COR-L47 (cell line): Measurements from ENCODE around the gene SLF2.
A peak's percentile ranks its signal among the peaks of the same experiment; 100 is the strongest.

Source experiments
- DNase-seq: peaks from one replicate; lab custom pipeline; 2025; lab: John Stamatoyannopoulos, UW

SLF2 gene

DNA sequence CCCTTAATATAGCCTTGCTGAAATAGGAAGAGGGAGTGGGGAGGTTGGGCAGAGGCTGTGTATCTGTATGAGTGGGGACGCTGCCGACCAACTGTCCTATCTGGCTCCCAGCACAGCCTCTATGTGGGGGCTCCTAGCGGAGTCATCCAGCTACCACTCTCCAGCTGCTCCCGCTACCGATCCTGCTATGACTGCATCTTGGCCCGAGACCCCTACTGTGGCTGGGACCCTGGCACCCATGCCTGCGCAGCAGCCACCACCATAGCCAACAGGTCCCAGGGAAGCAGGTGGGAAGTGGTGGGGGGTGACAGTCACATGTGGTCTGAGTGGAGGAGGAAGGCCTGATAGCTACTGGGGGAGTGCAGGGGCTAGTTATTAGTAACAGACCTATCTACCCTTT is 67.9 kb downstream of the SLF2 start:
- DNase-seq: no peak

DNA sequence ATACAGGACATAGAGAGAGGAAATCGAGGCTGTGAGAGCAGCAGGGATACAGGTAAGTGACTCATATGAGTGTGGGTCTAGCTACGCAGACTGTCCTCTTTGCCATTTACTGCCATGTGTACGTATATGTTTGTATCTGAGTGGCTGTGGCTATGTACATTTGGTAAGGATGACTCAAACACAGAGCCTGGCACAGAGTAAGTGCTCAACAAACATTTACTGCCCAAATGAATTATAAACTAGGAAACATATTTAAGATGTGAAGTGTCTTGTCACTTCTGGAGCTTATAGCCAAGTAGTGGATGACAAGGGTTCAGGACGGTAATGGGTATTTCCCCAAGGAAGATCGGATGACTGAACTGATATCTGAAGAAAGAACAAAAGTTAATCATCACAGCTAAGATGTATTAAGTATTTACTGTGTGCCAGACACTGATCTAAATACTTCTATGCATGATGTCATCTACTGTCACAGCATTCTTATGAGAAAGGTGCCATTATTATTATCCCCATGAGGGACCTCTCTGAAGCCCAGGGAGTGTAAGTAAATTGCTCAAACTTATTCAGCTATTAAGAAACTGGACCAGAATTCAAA is 68.5 kb downstream of the SLF2 start:
- no peak for DNase-seq

DNA sequence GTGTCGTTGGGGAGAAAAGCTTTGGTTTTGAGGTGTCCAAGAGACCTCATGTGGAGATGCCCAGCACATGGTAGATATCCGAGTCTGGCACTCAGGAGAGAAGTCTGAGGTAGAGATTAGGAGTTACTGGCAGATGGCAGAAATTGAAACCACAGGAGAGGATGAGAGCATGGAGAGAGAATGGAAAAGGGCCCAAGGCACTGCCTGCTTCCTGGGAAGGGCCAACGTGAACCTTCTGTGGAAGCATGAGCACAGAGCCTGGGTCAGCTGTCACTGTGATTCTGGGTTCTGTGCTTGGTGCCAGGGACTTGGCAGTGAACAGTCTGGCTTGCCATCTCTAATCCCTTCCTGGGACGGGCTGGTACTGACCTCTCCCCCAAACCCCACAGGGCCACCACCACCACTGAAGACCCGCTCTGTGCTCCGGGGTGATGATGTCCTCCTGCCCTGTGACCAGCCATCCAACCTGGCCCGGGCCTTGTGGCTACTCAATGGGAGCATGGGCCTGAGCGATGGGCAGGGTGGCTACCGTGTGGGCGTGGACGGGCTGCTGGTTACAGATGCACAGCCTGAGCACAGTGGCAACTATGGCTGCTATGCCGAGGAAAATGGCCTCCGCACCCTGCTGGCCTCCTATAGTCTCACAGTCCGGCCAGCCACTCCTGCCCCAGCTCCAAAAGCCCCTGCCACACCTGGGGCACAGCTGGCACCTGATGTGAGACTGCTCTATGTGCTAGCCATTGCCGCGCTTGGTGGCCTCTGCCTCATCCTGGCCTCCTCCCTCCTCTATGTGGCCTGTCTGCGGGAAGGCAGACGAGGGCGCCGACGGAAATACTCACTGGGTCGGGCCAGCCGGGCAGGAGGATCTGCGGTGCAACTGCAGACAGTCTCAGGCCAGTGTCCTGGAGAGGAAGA is 70.4 kb downstream of the SLF2 start:
- DNase-seq: no peak

DNA sequence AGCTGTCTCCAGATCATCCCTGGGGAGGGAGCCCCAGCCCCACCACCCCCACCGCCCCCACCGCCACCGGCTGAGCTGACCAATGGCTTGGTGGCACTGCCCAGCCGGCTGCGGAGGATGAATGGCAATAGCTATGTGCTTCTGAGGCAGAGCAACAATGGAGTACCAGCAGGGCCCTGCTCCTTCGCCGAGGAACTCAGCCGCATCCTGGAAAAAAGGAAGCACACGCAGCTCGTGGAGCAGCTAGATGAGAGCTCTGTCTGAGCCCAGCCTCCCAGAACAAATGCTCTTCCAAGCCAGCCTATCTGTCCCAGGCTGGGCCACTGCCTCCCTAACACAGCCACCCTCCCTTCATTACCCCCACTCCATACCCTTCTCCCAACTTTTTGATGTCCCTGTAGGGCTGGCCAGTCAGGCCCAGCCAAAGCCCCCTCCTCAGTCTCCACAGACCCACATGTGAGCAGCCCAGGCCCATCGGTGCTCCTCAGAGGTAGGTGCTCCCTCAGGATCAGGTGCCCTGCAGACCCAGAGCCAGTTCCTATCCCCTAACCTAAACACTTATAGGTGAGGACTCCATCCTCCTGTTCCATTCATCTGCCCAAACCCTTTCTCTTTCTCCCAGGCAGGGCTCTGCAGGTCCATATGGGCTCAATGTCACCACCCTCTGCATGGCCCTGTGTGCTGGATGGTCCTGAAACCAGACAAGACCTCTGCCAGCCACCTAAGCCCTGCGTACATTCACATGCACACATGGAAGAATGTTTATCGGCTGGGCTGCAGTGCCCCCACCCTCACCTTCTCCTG is 71.3 kb downstream of the SLF2 start:
- no peak for DNase-seq

DNA sequence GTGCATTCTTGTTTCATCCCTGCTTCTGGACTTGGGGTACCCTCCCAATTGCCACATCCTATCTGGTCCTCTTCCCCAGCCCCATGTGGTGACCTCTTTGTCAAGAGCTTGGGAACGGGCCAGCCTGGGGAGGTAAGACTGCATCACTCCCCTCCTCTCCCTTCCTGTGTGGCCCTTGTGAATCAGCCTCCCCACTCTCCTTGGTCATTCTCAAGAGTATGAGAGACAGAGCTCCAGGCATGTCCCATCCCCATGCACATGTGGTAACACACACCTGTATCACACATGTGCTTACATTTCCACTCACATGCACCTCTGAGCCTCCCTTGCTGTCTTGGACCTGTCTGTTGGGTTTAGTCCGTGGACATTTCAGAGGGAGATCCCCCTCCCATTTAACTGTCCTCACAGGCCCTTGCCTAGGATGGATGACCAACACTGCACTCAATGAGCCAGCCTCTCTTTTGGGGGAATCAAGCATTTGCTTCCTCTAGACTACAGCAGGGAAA is 72.0 kb downstream of the SLF2 start:
- DNase-seq: no peak

DNA sequence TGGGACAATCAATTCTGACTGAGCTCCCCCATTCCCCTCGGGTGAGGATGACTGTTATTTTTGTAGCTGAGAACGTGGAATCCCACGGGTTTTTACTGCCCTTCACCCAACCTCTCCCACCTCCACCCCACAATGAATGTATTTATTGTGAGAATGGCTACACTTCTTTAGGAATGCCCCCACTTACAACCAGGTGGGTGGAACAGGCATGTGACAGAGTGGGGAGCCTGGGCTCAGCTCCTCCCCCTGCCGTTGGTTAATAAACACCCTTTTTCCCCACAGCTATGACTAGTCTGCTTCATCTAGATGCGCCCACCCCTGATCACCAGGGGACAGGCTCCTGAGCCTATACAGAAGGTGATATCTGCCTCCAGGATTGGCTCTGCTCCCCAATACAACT is 72.6 kb downstream of the SLF2 start:
- no peak for DNase-seq

DNA sequence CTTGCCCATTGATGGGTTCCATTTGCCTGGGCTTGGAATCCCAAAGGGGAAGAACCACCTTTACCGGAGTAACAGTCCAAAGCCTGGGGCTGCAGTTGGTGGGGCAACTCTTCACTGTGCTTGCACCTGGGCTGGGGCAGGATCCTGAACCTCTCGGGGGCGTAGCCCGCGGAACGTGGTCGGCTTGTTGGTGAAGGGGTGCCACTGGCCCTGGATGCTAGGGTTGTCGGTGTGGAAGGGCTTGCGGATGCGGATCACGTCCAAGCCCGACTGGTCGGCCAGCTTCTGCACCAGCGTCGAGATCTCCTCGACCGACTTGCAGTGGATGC is 73.8 kb downstream of the SLF2 start:
- DNase-seq: no peak

DNA sequence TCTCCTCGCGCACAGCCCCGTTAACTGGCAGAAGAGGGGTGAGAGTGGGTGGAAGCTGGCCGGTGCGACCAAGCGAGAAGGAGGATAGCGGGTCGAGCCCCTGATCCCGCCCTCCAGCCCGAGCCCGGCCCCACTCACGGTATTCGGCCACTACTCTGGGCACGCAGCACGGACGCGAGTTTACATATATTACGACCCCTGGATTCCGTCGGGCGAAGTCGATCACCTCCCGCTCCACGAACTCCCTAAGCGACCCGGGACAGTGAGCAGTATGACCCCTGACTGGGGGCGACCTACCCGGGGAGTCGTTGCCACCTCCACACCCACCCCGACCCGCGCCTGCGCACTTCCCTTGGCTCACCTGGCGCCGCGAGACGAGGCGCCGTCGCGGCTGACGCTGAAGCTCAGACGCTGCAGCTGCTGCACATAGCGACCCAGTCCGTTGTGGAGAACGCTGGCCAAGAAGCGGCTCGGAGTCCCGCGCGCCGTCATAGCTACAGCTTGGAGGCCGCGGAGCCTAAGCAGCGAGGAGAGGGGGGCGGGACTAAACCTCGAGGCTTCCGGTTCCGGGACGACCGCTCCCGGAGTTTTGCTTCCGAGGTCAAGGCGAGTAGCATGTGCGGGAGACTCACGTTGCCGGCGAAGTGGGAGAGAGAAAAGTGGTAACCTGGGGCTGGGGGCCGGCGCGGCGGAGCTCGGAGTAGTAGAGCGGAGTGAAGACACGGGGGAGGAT is 74.4 kb downstream of the SLF2 start, which contains the start of the genes MRPL43 and TWNK:
TSS of gene MRPL43 (minus strand) at position 546 of the 733 bp plus-strand sequence. CDS start at position 492, 54 bp downstream.
TSS of gene TWNK (plus strand) at position 592 of the 733 bp plus-strand sequence. CDS start 668 bp downstream, outside the sequence.
- DNase-seq: peak; percentile 32

DNA sequence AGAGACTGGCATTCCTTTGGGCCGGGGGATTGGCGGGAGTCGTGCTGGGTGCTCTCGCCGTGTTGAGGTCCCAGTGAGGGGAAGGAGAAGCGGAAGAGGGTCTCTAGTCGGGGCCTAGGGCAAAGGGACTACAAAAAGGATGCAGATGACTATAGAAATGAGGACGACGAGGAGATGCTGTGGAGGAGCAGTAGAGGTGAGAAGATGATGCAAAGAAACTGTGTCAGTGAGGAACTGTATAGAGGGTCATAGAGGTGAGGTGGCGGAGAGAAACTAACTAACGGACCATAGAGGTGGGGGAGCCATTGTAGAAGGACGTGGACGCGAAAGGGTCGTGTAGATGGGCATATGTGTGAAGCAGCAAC is 74.9 kb downstream of the SLF2 start:
- no peak for DNase-seq

DNA sequence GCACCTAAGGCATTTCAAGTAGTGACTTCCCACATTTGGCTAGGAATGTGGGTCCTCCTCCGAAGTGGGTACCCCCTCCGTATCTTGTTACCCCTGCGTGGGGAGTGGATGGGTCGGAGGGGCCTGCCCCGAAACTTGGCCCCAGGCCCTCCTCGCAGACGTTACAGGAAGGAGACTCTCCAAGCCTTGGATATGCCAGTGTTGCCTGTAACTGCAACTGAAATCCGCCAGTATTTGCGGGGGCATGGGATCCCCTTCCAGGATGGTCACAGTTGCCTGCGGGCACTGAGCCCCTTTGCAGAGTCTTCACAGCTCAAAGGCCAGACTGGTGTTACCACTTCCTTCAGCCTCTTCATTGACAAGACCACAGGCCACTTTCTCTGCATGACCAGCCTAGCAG is 75.4 kb downstream of the SLF2 start:
- DNase-seq: no peak

DNA sequence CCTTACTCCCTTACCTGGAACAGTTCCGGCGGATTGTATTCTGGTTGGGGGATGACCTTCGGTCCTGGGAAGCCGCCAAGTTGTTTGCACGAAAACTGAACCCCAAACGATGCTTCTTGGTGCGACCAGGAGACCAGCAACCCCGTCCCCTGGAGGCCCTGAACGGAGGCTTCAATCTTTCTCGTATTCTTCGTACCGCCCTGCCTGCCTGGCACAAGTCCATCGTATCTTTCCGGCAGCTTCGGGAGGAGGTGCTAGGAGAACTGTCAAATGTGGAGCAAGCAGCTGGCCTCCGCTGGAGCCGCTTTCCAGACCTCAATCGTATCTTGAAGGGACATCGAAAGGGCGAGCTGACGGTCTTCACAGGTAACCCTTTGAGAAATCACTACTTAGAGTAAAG is 76.3 kb downstream of the SLF2 start:
- DNase-seq: no peak

DNA sequence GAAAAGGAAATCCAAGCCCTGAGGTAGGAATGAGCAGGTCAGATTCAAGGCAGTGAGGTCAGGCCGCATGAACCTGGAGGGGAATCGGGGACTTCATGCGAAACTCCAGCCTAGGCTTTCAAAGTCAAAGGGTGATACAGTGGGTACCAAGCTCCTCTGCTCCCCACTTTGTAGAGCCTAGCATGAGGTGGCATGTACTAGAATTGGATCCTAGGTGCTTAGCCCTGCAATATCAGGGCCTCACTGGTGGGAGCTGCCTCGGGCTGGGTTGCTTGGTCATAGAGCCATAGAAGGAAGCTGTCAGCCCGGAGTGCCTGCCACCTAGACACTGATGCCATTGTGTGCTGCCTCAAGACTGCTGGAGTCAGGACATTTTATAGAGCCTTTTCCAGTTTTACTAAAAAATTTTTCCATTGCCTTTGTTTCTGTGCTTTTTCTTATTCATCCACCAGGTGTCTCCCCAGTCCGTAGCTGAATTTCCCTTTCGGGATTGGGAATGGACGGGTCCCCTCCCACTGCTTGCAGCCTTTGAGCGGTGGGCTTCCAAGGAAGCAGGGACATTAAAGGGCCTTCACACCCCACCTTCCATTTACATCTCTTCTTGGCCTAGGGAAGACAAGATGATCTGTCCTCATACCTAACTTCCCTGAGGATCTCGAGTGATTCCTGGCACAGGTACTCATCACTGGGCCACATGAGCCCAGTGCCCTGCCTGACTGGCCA is 81.4 kb downstream of the SLF2 start:
- DNase-seq: no peak

DNA sequence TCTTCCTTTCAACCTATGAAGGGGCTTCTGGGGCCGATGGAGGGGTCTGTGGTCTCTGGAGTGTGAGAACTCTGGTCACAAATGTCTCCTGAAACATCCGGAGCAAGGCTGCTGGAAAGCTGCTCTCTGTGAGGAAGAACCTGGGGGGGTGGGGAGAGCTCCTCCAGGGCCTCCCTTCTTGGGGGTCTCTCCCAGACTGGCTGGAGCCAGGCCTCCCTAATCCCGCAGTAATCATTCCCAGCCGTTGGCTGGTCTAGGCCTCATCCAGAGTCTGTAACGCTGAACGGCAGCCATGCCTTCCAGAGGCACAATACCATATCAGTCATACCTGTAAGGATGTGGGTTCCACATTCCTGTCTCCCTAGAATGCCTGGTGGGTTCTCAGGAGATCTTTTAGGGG is 82.4 kb downstream of the SLF2 start:
- DNase-seq: no peak

DNA sequence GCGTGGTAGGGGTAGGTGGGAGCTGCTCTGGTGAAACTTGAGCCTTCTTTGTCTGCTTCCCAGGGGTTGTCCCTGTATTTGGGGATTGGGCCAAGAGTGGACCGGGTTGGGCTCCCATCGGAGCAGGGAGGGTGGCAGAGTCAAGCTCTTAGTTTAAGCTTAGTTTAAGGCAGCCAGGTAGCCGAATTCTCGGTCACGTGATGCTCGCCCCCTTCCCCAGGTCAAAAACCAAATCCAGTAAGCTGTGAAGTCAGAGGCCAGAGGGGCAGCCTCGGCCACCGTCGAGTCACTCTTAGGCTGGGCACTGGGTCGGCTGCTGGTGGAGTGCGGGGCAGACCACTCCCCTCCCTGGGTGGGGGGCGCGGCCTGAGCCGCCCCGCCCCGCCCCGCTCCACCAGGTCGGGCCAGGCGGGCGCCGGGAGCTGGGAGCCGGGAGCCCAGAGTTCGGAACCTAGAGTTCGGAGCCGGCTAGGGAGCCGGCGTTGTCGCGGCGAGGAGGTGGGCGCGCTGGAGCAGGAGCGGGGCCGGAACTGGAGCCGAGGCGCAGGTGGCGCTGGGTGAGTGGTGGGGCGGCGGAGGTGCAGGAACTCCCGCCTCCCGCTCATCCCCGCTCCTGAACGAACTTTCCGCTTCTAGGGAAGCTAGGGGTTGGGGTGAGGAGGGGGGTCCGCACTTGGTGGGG is 84.1 kb downstream of the SLF2 start:
- no peak for DNase-seq

DNA sequence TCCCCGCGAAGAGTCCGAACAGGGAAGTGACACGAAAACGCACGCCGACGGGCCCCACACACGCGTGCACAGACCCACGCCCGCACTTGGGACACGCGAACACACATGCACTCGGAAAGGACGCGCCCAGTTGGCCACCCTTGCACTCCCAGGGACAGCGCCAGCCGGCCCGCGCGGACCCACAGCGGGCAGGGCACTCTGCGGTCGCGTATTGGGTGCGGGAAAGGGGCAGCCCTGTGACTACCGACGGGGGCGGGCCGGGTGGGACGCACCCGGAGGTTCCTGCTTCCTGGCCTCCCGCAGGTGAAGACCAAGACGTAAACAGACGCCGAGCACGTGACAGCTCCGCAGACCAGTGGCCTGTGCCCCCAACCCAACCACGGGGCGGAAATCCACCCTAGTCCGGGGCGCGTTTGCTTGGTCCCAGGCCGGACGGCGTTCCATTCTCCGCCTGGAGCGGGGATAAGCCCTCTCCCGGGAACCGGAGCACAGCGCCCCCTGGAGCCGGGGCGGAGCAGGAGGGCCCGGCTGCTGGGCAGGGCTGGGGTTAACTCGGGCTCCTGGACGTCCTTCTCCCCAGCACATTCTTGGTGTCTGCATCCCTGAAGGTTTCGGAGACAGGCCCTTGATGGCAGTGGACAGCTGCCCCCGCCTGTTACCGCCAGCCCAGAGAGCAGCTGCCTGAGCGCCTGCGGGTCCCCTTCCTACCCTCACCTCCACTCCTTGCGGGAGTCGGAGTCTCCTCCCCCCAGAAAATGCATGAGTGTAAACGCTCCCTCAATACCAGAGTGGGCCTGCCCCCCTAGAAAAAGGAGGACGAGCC is 84.8 kb downstream of the SLF2 start:
- DNase-seq: peak; percentile 11

DNA sequence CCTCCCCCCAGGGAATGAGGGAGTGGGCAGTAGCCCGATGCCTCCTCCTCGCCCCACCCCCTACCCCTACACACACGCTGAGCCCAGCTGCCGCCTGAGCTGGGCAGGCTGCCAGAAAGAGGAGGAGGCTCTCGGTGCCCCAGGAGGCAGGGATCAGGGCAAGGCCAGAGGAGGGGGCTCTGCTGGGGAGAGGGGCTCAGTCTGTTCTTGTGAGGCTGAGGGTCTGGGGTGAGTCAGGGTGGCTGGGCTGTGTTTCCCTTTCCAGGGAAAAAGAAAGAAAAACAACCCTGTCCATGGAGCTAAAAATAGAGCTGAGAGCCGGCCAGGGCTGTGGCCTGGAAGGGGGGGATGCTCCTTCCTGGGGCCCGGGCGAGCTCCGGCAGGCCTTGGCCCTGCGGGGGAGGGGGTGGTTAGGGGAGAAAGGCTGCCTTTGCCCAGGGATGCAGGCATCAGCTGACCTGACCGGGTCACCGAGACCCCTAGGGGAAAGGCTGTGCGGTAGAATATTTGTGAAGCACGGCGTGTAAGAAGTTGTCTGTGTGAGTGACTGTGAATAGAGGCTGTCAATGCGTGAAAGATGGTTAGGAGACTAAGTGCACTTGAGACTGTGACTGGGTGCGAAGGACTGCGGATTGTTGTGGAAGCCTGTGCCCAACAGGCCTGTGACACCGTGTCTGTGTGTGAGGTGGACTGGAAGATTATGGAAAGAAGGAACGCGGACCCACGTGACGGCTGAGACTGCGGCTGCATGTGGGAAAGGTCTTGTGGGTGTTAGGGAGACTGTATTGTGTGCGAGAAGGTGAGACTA is 85.6 kb downstream of the SLF2 start:
- peak; percentile 70 for DNase-seq

DNA sequence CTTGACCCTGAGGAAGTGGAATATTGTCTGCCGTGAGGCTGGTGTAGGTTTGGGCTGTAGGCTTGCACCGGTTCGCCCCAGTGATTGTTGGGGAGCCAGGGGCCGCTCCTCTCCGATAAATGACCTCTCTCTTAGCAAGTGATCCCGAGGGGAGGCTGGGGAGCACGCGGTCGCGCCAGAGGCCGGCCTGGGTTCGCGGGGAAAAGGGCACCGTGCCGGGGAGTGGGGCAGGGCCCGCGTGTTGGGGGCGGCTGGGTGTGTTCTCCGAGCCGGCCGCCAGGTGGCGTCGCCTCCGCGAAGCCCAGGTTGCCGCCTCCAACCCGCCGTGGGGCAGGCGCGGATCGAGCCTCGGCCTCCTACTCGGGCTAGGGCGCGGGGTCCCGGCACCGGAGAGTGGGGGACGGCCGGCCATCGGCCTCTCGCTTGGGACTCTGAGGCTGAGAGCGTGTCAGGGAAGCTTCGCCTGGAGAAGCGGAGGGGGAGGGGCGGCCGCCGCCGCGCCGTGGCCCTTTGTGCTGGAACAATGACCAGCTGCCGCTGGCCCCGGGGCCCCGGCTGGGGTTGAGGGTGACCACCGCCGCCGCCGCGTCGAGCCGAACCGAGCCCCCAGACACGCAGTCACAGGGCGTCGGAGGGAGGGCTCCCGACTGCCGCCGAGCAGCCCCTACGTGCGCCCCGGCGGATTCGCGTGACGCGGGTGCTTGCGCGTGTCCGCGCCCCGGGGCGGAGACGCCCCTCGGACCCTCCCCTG is 86.4 kb downstream of the SLF2 start:
- peak; percentile 20 for DNase-seq

DNA sequence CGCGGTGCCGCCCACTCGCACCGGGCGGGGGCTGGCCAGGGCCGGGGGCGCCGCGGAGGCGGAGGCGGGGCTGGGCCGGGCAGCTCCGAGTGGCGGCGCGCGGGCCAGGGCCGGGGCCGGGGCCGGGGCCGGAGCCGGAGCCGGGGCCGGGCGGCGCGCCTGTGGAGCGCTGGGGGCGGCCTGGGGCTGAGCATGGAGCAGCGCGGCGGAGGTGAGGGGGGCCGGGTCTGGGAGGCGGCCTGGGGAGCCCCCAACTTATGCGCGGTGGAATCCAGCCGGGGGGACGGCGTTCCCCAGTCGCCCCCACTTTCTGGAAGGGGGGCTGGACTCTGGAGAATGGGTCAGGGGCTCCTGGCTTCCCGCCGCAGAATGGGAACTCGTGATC is 87.0 kb downstream of the SLF2 start, which contains the start of gene LZTS2:
TSS of gene LZTS2 (plus strand) at position 67 of the 385 bp plus-strand sequence. CDS start 2,731 bp downstream, outside the sequence.
- no peak for DNase-seq
